Neural cell (in vitro differentiated cells): Measurements from ENCODE around the gene RFX6.

Experiments
- CTCF ChIP-seq: fragments of 450-650 bp; IDR thresholded peaks from 2 replicates; pipeline ENCODE4 v1.5.1; 2014; ENCODE audit warnings: antibody characterized with exemption, mild to moderate bottlenecking, moderate library complexity; ENCODE audit not compliant: poor library complexity, severe bottlenecking
- EP300 ChIP-seq: fragments of 450-650 bp; conservative IDR thresholded peaks from 2 replicates; pipeline ENCODE4 v1.6.1; 2014; ENCODE audit warnings: antibody characterized with exemption, mild to moderate bottlenecking, moderate library complexity; ENCODE audit not compliant: poor library complexity, severe bottlenecking
- EZH2 ChIP-seq: fragments of 200-600, 300-800 bp; shearing (Covaris generic), sonication (generic); IDR thresholded peaks from 2 replicates; pipeline ENCODE4 v1.6.1; 2014; ENCODE audit warnings: antibody characterized with exemption, low read length, borderline replicate concordance, mild to moderate bottlenecking; ENCODE audit not compliant: insufficient read depth, poor library complexity, severe bottlenecking
- MXI1 ChIP-seq: fragments of 450-650 bp; conservative IDR thresholded peaks from 2 replicates; pipeline ENCODE4 v1.6.1; 2014; ENCODE audit warnings: antibody characterized with exemption, mild to moderate bottlenecking; ENCODE audit not compliant: poor library complexity, severe bottlenecking
- POLR2AphosphoS5 ChIP-seq: IDR thresholded peaks from 2 replicates; pipeline ENCODE4 v1.6.1; 2012
- RAD21 ChIP-seq: fragments of 450-650 bp; conservative IDR thresholded peaks from 2 replicates; pipeline ENCODE4 v1.6.1; 2014; ENCODE audit warnings: antibody characterized with exemption, mild to moderate bottlenecking, moderate library complexity
- REST ChIP-seq: IDR thresholded peaks from 2 replicates; pipeline ENCODE4 v1.6.1; 2012; ENCODE audit warnings: borderline replicate concordance
- SMC3 ChIP-seq: fragments of 450-650 bp; conservative IDR thresholded peaks from 2 replicates; pipeline ENCODE4 v1.6.1; 2014; ENCODE audit warnings: antibody characterized with exemption, mild to moderate bottlenecking, moderate library complexity; ENCODE audit not compliant: poor library complexity
- TAF1 ChIP-seq: IDR thresholded peaks from 2 replicates; pipeline ENCODE4 v1.6.1; 2012; ENCODE audit warnings: low read depth

- no peak for TF ChIP-seq TAF1
- TF ChIP-seq CTCF: no peak
- TF ChIP-seq SMC3: no peak
- TF ChIP-seq EZH2: no peak
- TF ChIP-seq EP300: no peak
- TF ChIP-seq POLR2AphosphoS5: no peak
- TF ChIP-seq REST: no peak
- no peak for TF ChIP-seq MXI1
- no peak for TF ChIP-seq RAD21
These were observed 55.5 kb downstream of the RFX6 start for GRCh38 chr6:116932496-116932895.
